Fibroblast of skin of scalp (primary cell): Measurements from ENCODE around the gene STRN3.
A peak's percentile ranks its signal among the peaks of the same experiment; 100 is the strongest.

Source experiments
- DNase-seq: peaks from one replicate; pipeline ENCODE4 v3.0.0-alpha.2; 2013

The STRN3 gene

DNA sequence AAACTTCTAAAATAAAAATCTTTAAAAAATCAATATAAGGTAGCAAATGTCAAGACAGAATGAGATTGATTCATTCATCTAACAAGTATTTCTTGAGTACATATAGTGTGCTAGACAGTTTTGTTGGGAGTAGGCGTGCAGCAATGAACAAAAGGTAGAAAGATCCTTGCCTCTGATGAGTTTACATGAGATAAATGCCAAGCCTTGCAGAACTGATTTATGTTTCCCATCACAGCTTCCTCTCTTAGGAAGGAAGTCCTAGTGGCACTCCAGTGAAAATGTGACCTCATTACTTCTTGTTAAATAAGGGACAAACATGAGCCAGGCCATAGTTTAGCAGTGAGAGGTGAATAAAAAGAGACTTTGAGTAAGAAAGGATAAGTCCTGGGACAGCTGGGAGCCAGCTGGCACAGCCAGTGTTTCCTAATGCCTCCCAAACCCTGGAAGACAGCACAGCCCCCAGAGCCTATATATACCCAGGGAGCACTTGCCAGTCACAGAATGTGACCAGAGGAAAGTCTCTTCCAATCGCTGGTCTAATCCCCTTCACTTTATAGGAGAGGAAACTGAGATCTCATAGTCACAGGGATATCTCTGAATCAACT is 156.5 kb downstream of the STRN3 start:
- DNase-seq = no peak

DNA sequence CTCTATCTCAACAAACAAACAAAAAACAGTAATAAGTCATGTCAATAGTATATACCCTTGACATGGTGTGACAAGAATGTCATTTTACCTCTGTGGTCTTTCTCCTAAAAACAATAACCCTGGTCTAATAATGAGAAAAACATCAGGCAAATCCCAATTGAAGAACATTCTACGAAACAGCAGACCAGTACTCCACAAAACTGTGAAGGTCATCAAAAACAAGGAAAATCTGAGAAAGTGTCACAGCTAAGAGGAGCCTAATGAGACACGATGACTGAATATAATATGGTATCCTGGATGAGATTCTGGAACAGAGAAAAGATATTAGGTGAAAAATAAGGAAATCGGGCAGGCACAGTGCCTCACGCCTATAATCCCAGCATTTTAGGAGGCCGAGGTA is 157.4 kb downstream of the STRN3 start:
- no peak for DNase-seq

DNA sequence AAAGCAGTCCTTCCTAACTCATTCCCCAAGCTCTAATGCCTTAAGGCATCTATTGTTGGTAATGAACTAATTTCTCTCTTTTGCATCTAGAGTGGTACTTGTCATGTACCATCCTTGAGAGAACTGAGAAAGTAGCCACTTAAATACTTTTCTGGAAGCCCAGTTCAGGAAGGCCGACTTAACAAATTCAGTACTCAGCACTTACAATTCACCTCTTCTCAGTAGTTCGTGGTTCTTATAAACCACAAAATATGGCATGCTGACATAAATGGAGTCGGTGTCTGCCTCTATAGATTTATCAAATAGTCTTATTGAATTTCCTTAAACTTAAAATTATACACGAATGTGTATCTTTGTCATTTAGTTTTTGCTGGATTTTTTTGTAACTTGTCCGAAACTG is 161.2 kb downstream of the STRN3 start:
- DNase-seq = no peak

DNA sequence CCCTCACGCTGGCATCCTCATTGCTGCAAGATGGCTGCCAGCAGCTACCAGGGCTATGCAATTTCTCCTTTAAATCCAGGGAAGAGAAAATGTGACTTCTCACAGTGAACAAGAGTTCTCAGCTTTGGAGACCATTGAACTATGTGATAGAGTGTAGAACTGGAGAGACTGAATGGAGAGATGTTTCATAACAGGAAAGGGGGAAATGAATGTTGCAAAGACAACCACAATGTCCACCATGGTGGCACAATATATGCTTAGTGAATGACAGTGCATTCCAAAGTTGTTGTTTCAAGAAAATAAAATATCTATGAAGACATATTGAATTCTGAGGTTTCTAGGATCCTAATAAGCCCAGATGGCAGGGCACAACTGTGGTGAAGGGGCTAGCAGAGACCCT is 165.0 kb downstream of the STRN3 start:
- peak; percentile 13 for DNase-seq

DNA sequence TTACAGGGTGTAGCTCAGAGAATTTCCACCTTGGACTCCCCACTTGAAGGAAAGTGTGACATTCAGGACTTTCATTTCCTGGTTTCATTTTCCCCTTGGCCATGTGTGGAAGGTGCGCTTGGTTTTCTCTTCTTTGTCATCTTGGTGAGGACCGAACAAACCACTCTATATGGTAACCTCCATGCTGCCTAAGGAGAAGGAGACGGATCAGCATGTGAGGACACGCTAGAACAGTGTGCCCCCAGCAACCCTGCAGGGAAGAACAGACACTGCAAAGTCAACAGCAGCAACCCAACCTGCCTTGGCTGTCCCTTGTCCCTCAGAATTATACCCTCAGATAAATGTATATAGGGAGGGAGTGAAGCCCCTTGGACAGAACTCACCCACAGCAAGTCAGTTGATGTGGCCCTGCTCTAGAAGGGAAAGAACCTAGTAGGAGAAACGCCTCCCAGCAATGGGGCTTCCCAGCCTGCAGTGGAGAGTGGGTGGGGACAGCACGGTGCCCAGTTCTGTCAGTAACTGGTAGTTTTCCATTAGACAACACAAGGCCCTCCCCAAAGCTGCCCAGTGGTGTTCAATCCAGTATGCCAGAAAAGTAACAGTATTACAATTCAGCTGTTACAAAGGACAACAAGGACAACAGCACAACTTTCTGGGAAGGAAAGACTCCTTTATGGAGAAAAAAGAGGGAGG is 170.7 kb downstream of the STRN3 start:
- DNase-seq = no peak

DNA sequence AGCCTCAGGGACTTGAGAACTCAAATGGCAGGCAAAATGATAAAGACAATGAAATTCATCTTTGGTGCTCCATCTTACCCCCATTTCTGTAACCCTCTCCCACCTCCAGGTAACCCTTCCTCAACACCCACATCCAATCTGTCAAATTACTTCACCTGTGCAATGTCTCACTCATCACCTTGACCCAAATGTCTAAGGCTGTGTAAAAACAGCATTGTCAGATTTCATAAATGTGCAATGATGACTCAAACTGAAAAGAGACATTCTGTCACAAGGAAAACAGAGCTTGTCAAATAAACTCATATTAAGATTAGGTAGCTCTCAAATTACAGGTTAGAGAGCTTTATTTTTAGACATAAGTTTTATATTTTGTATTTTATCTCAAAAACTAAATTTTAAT is 171.7 kb downstream of the STRN3 start:
- no peak for DNase-seq

DNA sequence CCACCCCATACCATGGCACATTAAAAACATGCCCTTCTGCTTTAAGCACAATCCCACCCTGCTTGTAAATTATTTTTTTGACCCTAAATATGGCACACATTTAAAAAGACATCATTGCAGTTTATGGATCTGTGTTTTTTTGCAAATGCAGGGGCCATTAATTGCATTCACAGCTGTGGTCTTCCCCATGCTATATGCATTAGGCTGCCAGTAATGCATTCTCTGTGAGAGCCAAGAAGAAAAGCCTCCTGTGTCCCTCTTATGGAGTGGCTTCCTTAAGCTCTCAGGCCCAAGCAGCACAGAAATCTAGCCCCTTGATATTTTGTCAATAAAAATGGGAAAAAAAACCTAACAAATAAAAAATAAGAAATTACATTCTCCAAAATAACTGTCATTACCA is 172.2 kb downstream of the STRN3 start:
- DNase-seq = no peak

DNA sequence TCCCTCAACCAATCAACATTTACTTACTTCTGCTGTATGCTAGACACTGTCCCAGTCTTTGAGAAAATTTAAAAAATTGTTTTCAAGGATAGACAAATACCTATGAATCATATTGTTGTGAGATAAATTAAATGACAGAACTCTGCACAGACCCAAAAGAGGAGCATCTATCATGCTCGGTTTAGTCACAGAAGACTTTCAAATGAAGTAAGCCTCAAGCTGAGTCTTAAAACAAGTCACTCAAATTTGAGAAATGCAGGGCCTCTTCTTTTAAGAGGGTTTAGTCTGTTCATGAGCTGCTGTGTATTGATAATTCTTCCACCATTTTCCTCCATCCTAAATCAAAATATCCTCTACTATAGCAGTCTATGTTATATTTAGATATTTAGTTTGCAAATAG is 176.2 kb downstream of the STRN3 start:
- DNase-seq = no peak

DNA sequence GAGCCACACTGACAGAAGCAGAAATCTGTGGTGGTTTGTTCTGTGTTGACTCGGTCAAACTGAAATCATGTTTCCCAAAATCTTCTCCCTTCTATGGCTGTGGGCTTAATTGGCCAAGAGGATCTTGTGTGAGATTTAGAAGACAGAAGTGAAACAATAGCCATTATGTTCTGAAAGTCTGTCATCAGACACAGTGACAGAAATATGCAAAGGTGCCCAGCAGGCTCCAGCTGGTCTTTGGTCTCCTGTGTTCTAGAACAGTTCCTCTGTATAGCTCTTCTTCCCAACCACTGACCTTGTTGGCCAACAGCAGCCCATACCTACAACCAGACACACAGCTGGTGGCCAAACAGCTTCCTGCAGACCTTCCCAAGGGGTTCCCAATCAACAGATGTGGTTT is 176.8 kb downstream of the STRN3 start:
- no peak for DNase-seq

DNA sequence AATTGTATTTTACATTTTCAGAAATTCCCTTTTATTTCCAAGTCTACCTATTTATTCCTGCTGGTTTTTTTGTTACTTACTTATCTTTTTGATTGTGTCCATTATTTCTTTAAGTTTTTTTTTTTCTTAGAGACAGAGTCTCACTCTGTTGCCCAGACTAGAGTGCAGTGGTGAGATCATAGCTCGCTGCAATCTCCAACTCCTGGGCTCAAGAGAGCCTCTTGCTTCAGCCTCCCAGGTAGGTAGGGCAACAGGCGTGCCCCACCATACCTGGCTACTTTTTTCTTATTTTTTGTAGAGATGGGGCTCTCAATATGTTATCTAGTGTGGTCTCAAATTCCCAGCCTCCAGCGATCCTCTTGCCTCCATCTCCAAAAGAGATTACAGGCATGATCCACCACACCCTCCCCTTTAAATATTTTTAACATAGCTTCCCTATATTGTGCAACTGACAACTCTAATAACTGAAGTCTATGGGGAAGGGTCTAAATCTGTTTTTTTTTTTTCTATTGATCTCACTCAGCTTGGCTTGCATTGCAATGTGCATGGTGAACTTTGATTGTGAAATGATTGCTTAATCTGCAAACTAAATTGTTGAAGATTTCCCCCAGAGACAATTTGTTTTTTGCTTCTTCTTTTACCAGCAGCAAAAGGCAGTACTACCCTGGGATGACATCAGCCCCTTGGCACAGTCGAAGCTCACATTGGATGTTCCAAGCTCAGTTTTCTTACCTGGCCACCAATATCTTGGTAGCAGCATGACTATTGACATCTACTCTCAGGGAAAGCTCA is 177.5 kb downstream of the STRN3 start:
- no peak for DNase-seq
